Sigmoid colon (tissue), 7 donors: Measurements from ENCODE around the gene CBLB. TPM values are rescaled to one million over a fixed set of nuclear protein-coding genes. Genes with fewer than 3 reads are reported as not detected.

ENCODE experiments used
- DNase-seq: peaks from one replicate; pipeline ENCODE4 v3.0.0-alpha.2; 2019
- H3K27ac ChIP-seq, 4 donors: fragments of 200-600 bp; sonication (generic); one replicate each; pipeline ENCODE4 v1.5.1; 2016 to 2019; ENCODE audit warnings: mild to moderate bottlenecking in 1 of 4
- H3K27me3 ChIP-seq, 3 donors: fragments of 200-600 bp; sonication (generic); one replicate each; pipeline ENCODE4 v1.5.1; 2019; ENCODE audit warnings: mild to moderate bottlenecking in 1 of 3
- H3K36me3 ChIP-seq, 4 donors: fragments of 200-600 bp; sonication (generic); one replicate each; pipeline ENCODE4 v1.5.1; 2016 to 2019
- H3K4me1 ChIP-seq, 4 donors: fragments of 200-600 bp; sonication (generic); one replicate each; pipeline ENCODE4 v1.5.1; 2017 to 2019
- H3K4me3 ChIP-seq, 4 donors: fragments of 200-600 bp; sonication (generic); one replicate each; pipeline ENCODE4 v1.5.1; 2017 to 2019; ENCODE audit warnings: mild to moderate bottlenecking in 2 of 4, moderate library complexity in 1 of 4
- H3K9me3 ChIP-seq, 4 donors: fragments of 200-600 bp in 3 of 4; sonication (generic) in 3 of 4; one replicate each; pipeline versions ENCODE4 v1.5.1 to v1.6.1; 2013 to 2019
- EP300 ChIP-seq, 4 donors: sonication (generic); formaldehyde crosslinking; IDR thresholded peaks; one replicate each; pipeline ENCODE4 v1.6.1; 2017; ENCODE audit warnings: antibody characterized with exemption in 4 of 4
- POLR2A ChIP-seq, 2 donors: fragments of 450-650 bp; IDR thresholded peaks; one replicate each; pipeline ENCODE4 v1.6.1; 2016; ENCODE audit warnings: antibody characterized with exemption in 2 of 2, mild to moderate bottlenecking in 2 of 2, moderate library complexity in 2 of 2
- POLR2AphosphoS5 ChIP-seq, 4 donors: sonication (generic); formaldehyde crosslinking; IDR thresholded peaks; one replicate each; pipeline ENCODE4 v1.6.1; 2017; ENCODE audit warnings: antibody characterized with exemption in 4 of 4
- WGBS, 2 donors: extraction: QIAGEN DNeasy Blood & Tissue Kit; methylation state at CpG; one replicate each; pipeline ENCODE4 v1.1.7; 2013; 5-methylcytosine and 5-hydroxymethylcytosine counted together
- intact Hi-C: fragments of 100-400 bp; cut with DNase I; formaldehyde crosslinking; loops from one replicate; pipeline ENCODE4 v1.15.1; 2023
- polyA plus RNA-seq, 3 donors: library from polyadenylated mRNA; stranded (reverse); fragments of 200-250 nt; gene quantifications; one replicate each; pipeline ENCODE4 v1.2.3, GENCODE V29; 2013
- total RNA-seq, 4 donors: library from RNA; depleted of rRNA; stranded (reverse); fragments of >200 nt; gene quantifications; one replicate each; pipeline ENCODE4 v1.1.0, GENCODE V29; 2016
- TF ChIP-seq, protein P1 (sequence below), 4 experiments: fragments of 450-650 bp in 3 of 4; fragments of 200-600 bp in 1 of 4; IDR thresholded peaks; one replicate each; pipeline ENCODE4 v1.5.1; 2016 to 2019; ENCODE audit warnings: antibody characterized with exemption in 4 of 4, mild to moderate bottlenecking in 3 of 4, moderate library complexity in 2 of 4
- donor health status: healthy with polysubstance abuse.
- donor health status: Bipolar disorder and iron deficiency.
- donor health status: healthy.

The CBLB gene
- total and polyA plus RNA-seq, 7 donors = 9.6 to 55.9 (median 27.4) TPM

DNA sequence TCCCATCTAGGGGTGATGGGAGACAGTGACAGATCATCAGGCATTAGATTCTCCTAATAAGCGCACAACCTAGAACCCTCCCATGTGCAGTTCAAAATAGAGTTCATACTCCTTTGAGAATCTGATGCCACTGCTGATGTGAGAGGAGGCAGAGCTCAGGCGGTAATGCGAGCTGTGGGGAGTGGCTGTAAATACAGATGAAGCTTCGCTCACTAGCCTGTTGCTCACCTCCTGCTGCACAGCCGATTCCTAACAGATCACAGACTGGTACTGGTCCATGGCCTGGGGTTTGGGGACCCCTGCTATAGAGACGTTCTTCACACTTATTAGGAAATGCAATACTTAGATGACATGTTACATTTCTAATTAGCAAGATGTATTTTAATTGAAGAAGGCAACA is 154.4 kb downstream of the CBLB start:
- TF ChIP-seq, protein P1, sequence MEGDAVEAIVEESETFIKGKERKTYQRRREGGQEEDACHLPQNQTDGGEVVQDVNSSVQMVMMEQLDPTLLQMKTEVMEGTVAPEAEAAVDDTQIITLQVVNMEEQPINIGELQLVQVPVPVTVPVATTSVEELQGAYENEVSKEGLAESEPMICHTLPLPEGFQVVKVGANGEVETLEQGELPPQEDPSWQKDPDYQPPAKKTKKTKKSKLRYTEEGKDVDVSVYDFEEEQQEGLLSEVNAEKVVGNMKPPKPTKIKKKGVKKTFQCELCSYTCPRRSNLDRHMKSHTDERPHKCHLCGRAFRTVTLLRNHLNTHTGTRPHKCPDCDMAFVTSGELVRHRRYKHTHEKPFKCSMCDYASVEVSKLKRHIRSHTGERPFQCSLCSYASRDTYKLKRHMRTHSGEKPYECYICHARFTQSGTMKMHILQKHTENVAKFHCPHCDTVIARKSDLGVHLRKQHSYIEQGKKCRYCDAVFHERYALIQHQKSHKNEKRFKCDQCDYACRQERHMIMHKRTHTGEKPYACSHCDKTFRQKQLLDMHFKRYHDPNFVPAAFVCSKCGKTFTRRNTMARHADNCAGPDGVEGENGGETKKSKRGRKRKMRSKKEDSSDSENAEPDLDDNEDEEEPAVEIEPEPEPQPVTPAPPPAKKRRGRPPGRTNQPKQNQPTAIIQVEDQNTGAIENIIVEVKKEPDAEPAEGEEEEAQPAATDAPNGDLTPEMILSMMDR (IDR thresholded peaks at IDR 0.05) = no peak
- TF ChIP-seq EP300 (IDR thresholded peaks at IDR 0.05) (no peak), POLR2AphosphoS5 (IDR thresholded peaks at IDR 0.05) (no peak), POLR2A (IDR thresholded peaks at IDR 0.05) (no peak)
- Histone ChIP-seq H3K27me3 (no peaks in the 10 kb centered on the region), H3K36me3 (peaks cover 0 to 59% (median 8%) of the 10 kb centered on the region in 4 donors), H3K4me1 (no peaks in the 10 kb centered on the region), H3K4me3 (no peak overlapping the region), H3K9me3 (no peaks in the 10 kb centered on the region), H3K27ac (no peak overlapping the region)
- intact Hi-C loops = no loop called here
- WGBS, 2 donors = 98% methylated on average over 6 of the region's 6 CpGs
- no peak for DNase-seq

DNA sequence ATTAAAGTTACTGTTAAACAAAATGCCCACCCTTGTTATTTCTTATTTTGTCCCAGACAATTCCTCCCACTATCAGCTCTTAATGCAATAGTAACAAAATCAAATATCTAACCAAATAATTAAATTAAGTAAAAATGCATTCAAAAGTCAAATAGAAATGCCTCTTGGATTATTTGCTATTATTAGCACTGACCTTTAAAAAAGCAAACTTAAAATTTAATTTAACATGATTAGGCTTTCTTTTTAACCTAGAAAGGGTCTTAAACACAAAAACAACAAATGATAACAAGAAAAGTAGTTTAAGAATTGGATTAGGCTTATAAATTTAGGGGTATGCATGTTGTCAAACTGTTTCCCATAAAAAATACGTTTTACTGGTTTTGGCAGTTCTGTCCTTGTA is 159.8 kb downstream of the CBLB start:
- intact Hi-C loops = no loop called here
- H3K36me3 ChIP-seq = peaks cover 0 to 17% (median 0%) of the 10 kb centered on the region in 4 donors
- H3K27ac ChIP-seq = no peak overlapping the region
- TF ChIP-seq EP300 (IDR thresholded peaks at IDR 0.05) (no peak), POLR2A (IDR thresholded peaks at IDR 0.05) (no peak), POLR2AphosphoS5 (IDR thresholded peaks at IDR 0.05) (no peak)
- TF ChIP-seq, protein P1 (IDR thresholded peaks at IDR 0.05) = no peak
- no peaks in the 10 kb centered on the region for H3K27me3 ChIP-seq
- H3K4me1 ChIP-seq = no peaks in the 10 kb centered on the region
- no peak overlapping the region for H3K4me3 ChIP-seq
- DNase-seq = no peak
- WGBS, 2 donors = 86 to 88% methylated on average over 1 of the region's 1 CpG
- no peaks in the 10 kb centered on the region for H3K9me3 ChIP-seq

DNA sequence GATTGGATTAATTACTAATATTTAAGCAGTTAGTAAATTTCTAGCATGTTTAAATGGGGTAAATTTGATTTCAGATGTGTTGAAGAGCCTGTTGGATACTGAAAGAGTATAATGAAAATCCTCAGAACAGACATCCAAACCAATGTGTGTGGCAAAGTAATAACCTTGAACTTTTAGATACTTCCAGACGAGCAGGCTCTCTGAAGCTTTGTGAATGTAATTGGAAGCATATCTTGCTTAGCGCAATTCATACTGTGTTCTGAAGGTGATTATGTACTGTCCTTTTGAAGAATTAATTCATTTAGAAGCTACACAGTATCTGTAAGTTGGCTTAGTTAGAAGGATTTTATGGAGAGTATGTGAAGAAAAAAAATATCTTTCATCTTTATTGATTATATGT is 161.8 kb downstream of the CBLB start:
- TF ChIP-seq POLR2AphosphoS5 (IDR thresholded peaks at IDR 0.05) (no peak), POLR2A (IDR thresholded peaks at IDR 0.05) (no peak), EP300 (IDR thresholded peaks at IDR 0.05) (no peak)
- TF ChIP-seq, protein P1 (IDR thresholded peaks at IDR 0.05) = no peak
- Histone ChIP-seq H3K4me3 (no peak overlapping the region), H3K27me3 (no peaks in the 10 kb centered on the region), H3K27ac (no peak overlapping the region), H3K4me1 (no peaks in the 10 kb centered on the region), H3K9me3 (no peaks in the 10 kb centered on the region), H3K36me3 (peaks cover 0 to 22% (median under 1%) of the 10 kb centered on the region in 4 donors)
- no peak for DNase-seq
- intact Hi-C loops = no loop called here
- WGBS, 2 donors = 94 to 96% methylated on average over 2 of the region's 2 CpGs

- intact Hi-C loops = no loop called here
- Histone ChIP-seq H3K27ac (no peak overlapping the region), H3K4me1 (no peaks in the 10 kb centered on the region), H3K9me3 (no peaks in the 10 kb centered on the region), H3K27me3 (no peaks in the 10 kb centered on the region), H3K4me3 (no peak overlapping the region), H3K36me3 (peaks cover 0 to 32% (median 2%) of the 10 kb centered on the region in 4 donors)
- 93 to 96% methylated on average over 4 of the region's 4 CpGs for WGBS, 2 donors
- TF ChIP-seq POLR2A (IDR thresholded peaks at IDR 0.05) = no peak
- TF ChIP-seq, protein P1 (IDR thresholded peaks at IDR 0.05) = no peak
- no peak for TF ChIP-seq EP300 (IDR thresholded peaks at IDR 0.05)
- TF ChIP-seq POLR2AphosphoS5 (IDR thresholded peaks at IDR 0.05) = no peak
- DNase-seq = no peak
Measured at GRCh38 chr3:105704726-105705410, 163.9 kb downstream of the CBLB start.

DNA sequence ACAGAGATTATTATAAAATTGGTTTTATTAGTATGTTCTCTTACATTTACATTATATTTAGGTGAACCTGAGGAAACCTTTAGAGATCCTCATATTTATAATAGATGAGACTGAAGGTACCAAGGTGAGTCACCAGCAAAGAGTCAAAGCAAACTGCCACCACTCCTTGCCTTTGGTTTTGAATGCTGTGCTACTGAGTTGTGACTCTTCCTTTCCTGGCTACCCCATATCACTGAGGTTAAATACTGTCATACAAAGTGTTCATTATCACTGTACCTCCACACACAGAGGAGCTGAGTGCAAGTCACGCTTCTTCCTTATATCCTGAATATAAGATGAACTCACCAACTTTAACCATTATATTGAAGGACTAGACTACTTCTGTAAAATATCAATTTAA is 168.2 kb downstream of the CBLB start:
- Histone ChIP-seq H3K27me3 (no peaks in the 10 kb centered on the region), H3K4me3 (no peak overlapping the region), H3K9me3 (no peaks in the 10 kb centered on the region), H3K4me1 (no peaks in the 10 kb centered on the region), H3K27ac (no peak overlapping the region), H3K36me3 (peaks cover 0 to 32% (median 2%) of the 10 kb centered on the region in 4 donors)
- TF ChIP-seq POLR2A (IDR thresholded peaks at IDR 0.05) = no peak
- TF ChIP-seq EP300 (IDR thresholded peaks at IDR 0.05) = no peak
- TF ChIP-seq, protein P1 (IDR thresholded peaks at IDR 0.05) = no peak
- no peak for TF ChIP-seq POLR2AphosphoS5 (IDR thresholded peaks at IDR 0.05)
- DNase-seq = no peak
- 96 to 98% methylated on average over 1 of the region's 1 CpG for WGBS, 2 donors
- intact Hi-C loops = no loop called here
